Prostate gland (tissue), 2 donors: ENCODE results near the gene ITGB1.

Experiments used
- POLR2A ChIP-seq: fragments of 450-650 bp; IDR thresholded peaks from one replicate; pipeline ENCODE4 v1.6.1; 2016; ENCODE audit warnings: antibody characterized with exemption, mild to moderate bottlenecking
- TF ChIP-seq, protein P1 (sequence below), 4 experiments: fragments of 200-600 bp in 2 of 4; fragments of 450-650 bp in 2 of 4; sonication (generic) in 2 of 4; IDR thresholded peaks; 1 replicate in 3 of 4; 2 replicates in 1 of 4; pipeline ENCODE4 v1.5.1; 2016 to 2019; ENCODE audit warnings: antibody characterized with exemption in 4 of 4, mild to moderate bottlenecking in 2 of 4, moderate library complexity in 2 of 4

DNA sequence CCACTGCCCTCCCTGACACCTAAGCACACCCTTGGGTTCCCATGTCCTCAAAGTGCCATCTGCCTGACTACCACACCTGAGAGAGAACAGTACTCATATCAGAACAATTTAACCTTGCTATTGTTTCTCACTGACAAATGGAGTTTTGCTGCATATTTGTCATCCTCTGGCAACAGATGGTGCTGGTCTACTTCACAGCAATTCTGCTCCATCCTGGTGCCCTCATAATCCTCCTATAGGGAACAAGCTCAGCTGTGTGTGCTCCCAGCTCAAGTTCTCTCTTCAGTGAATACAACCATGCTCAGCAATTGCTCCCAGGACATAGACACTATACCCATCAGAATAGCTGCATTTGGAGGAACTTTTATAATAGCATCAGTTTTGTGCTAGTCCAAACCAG is 32.8 kb upstream of the ITGB1 start:
- TF ChIP-seq, protein P1, sequence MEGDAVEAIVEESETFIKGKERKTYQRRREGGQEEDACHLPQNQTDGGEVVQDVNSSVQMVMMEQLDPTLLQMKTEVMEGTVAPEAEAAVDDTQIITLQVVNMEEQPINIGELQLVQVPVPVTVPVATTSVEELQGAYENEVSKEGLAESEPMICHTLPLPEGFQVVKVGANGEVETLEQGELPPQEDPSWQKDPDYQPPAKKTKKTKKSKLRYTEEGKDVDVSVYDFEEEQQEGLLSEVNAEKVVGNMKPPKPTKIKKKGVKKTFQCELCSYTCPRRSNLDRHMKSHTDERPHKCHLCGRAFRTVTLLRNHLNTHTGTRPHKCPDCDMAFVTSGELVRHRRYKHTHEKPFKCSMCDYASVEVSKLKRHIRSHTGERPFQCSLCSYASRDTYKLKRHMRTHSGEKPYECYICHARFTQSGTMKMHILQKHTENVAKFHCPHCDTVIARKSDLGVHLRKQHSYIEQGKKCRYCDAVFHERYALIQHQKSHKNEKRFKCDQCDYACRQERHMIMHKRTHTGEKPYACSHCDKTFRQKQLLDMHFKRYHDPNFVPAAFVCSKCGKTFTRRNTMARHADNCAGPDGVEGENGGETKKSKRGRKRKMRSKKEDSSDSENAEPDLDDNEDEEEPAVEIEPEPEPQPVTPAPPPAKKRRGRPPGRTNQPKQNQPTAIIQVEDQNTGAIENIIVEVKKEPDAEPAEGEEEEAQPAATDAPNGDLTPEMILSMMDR (IDR thresholded peaks at IDR 0.05), result no peak
- no peak for TF ChIP-seq POLR2A
